ENCODE data around the gene ENPP3.

ENPP3 gene

DNA sequence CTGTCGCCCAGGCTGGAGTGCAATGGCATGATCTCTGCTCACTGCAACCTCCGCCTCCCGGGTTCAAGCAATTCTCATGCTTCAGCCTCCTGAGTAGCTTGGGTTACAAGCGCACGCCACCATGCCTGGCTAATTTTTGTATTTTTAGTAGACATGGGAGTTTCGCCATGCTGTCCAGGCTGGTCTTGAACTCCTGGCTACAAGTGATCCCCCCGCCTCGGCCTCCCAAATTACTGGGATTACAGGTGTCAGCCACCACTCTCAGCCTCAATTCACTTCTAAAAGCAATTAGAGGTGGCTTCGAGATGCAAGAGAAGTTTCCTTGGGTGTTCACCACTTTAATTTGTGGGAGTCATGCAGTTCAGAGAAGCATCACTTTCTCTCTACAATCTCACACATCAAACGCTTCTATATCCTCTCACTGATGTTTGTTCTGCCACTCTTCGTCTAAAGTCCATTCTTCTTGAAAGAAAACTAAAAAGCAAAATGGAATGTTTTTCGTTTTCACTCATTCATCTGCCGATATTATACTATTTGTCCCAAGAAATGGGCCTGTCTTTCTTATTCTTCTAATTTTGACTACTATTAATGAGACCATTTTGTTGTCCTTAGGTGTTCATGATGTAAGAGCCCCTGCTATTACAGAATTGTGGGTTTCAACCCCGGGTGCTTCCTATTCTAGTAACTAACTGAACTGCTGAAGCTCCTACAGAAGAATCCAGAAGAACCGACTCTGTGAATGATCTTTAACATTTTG, 132.5 kb downstream of the ENPP3 start:
- DNase-seq = no peak

DNA sequence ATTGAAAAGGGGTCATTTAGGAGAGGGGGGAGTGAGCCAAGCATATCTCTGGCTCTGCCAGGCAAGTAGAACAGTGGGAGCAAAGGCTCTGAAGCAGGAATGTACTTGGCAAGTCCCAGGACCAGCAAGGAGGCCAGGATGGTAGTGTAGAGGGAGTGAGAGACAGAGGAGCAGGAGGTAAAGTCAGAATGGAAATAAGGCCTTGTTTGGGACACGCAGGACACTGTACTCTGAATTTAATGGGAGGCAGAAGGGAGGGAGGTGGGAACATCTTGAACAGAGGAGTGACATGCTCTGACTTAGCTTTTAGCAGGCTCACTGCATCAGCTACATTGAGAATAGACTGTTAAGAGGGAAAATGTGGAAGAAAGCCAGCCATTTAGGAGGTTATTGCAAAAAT, 133.7 kb downstream of the ENPP3 start:
- no peak for DNase-seq

DNA sequence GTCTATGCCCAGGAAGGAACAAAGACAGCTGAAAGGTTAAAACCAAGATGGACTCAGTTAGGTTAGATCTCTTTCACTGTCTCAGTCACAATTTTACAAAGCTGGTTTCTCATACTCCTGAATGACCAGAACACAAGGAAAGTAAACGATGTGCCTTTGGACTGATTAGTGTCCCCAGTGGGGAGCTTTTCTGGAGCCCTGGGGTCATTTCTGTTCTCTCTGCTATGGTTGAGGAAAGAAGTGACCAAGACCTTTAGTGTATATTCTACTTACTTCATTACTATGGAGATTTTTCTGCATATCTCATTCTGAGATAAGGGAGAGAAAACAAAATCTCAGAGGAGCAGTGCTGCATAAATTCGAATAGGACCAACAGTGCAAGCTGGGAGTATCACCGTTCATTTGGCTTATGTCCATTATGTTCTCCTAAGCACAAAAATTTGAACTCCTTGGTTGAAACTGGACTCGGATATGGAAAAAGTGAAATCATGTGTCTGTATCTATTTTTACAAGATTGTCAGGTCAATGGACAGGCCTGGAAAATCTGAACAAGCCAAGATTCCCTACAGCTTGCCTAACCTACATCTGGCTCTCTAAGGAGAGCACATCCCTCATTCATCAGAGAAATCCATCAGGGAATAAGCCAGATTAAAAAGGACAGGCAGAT, 136.3 kb downstream of the ENPP3 start:
- no peak for DNase-seq

DNA sequence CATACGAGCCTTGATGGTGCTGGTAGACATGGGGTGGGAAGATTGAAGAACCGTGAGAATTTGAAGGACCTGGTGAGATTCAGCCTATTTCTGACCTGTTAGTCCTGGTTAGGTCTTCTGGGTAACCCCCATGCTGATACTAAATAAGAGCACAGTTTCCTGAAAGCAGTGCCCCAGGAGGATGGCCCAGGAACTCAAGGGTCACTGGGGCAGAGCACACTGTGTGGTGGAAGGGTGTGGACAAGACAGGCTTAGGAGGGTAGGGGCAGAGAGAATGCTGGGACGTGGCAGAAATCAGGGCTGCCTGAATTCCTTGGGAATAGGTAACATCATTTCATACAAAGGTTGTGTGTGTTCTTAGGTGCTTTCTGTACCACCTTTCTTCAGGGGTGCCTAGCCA, 138.8 kb downstream of the ENPP3 start:
- DNase-seq = no peak

DNA sequence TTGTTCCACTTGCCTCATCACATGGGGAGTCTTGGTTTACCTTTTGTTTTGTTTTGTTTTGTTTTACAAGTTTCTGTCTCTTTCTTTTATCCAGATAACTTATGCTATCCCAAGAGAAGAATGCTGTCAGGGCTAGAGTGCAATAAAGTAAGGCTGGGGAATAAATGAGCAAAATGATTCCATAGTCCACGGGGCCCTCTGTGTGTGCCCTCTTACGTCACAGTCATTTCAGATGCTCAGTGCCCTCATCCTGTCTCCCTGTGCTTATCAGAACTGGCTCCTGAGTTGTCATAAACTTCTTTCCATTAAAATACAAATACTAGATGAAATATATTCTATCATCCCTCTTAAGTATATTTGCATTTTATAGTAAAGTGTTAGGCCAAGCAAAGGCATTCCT, 139.9 kb downstream of the ENPP3 start:
- DNase-seq = no peak

DNA sequence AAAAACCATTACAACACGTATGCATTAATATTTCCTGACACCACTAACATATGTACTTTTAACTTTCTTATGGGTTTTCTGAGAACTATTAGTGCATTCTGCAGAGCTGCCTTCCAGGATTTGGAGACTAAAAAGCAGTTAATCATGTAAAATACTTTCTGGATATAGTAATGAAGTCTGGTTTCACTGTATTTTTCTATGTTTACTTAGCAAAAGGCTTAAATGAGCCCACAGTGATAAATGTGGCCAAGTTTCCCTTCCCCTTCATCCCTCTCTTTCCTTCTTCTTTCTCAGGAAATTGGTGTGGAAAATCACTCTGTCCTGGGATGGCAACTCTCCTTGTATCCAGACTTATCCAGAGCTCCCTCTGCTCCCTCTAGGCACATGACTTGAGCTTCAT, 141.1 kb downstream of the ENPP3 start:
- DNase-seq = no peak

DNA sequence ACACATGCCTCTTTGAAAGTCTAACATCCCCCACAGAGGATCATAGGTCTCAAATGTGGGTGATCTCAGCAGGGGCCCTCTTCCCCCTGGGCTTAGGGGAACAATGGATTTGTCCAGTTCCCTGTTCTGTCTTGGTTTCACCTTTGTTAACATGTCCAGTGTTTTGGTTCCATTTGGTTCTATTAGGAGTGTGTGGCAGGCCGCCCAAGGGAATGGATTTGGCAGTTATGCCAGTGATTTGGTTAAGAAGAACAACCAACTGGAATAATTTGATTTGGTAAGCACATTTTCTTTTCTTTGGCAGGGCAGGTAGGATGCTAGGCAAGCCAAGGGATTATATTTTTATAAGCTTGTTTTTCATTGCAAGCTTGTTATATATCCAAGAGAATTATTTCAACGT, 142.2 kb downstream of the ENPP3 start:
- no peak for DNase-seq

DNA sequence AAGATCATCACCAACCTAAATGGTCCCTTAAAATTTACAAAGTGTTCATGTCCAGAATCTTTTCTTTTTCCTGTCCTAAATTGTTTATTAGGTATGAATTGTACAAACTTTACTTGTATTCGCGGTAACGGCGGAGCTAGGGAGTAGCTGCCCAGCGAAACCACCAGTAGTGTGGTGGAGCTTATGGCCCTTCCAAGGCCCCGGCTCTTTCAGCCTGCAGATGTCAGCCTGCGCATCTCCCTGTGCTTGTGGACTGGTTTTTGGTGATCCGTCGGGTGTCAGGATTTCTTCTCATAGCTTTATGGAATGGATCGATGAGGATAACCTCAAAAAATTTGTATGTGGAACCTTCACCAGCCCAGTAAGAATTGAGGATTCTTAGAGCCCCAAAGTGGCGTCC, 143.5 kb downstream of the ENPP3 start:
- no peak for DNase-seq

DNA sequence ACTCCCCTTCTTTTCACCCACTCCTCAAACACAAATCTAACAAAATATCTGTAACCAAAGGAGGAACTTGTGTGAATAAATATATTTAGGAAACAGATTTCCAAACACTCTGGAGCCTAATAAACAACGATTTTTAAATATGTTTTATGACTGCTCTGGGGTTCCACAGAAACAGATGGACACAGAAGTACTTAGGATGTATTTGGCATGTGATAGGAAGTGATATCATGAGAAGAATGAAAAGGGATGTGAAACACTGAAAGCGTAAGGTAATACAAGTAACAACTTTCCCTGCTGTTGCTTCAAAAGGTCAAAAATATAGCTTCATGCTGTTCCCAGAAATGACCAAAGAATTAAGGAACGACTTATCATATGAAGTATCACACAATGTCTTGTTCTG, 144.6 kb downstream of the ENPP3 start:
- no peak for DNase-seq

DNA sequence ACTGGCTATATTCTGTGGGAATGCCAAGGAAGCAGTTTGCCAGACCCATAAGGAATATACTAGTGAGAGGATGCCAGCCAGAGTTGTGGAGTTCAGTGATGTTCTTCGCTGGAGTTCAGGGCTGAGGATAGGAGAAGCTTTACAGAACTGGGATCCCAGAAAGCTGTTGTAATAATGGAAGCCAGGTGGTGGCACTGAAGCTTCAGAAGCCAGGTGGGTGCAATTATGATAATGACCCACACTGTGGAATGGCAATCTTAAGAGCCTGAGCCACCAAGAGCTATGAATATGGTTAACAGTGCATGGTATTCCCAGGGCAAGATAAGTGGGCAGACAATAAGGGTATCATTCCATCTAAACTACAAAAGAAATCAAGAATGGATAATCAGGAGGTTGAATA, 145.7 kb downstream of the ENPP3 start:
- DNase-seq = peak in 1 of 2 experiments; percentile 28

DNA sequence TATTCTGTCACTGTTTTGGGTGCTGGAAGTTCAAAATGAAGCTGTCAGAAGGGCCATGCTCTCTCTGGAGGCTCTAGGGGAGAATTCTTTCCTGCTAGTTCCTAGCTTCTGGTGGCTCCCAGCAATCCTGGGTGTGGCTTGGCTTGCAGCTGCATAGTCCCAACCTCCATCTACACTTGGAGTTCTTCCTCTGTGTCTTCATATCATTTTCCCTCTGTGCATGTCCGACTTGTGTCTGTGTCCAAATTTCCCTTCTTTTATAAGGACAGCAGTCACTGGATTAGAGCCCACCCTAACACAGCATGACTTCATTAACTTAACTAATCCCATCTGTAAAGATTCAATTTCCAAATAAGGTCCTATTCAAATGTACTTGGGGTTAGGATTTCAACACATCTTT, 147.5 kb downstream of the ENPP3 start:
- DNase-seq = no peak

DNA sequence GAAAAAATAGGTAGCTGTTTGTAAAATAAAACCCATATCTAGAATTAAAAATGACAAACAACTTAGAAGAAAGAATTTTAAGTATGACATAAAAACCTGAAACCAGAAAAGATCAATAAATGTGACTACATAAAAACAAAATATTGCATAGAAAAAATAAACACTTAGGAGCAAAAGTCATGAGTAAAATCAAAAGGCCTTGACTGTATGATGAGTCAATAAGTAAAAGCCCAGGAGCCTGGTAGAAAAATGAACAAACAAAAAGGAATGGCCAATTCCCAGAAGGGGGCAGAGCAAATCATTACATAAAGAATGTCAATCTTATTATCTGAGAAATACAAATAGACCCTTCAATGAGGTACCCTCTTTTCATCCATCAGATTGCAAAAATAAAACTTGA, 150.0 kb downstream of the ENPP3 start:
- DNase-seq = no peak

DNA sequence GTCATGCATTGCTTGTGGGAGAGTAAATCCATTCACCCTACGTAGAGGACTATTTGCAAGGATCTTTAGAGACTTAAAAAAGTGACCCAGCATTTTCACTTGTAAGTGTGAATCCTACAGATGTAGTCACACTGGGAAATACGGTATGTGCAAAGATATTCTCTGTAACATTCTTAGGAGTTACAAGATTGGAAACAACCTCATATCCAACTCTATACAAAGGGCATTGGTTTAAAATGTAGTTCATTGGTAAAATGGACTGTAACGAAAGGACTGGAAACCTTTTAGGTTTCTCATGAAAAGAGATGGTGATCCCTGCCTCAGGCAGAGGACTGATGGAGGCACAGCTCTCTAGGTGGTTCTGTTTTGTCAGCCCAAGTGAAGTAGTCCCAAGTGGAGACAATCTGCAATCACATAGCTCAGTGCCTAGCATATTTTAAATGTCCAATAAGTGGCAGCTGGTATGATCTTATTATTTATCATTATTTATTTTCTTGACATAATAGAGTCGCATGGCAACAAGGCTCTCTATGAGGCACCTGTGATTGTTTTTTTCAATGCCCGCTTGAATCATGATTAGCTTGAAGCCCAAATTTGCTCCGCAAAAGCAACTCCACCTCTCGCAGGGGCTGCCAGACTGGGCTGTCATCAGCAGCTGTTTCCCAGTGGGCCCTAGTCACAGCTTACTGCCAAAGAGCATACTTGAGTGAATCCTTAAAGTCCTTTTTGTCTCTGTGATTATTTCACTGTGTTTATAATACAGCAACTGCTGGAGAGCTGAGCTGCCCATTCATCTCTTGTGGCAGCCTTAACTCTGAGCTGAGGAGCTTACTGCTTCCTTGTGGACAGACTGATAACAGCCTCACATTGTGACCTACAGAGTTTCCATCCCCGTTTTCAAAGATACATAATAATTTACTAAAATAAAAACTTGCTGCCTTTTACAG, 150.9 kb downstream of the ENPP3 start:
- peak in 1 of 2 experiments; percentile 6 for DNase-seq

DNA sequence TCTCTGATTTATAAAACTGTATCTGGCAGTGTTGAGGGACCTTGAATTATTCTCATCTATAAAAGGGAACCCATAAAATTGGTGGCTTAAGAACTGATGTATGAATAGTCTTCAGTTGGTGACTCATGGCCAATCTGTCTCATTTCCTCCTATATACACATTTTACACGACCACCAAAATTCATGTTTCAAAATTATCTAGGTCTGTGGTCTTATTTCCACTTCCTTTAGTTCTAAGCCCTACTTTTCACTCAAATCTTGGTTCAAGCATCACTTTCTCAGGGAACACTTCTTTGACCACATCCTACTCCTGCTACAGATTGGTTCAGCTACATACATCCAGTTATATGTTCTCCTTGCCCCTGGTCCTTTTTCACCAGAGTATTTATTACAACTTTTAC, 152.1 kb downstream of the ENPP3 start:
- no peak for DNase-seq

DNA sequence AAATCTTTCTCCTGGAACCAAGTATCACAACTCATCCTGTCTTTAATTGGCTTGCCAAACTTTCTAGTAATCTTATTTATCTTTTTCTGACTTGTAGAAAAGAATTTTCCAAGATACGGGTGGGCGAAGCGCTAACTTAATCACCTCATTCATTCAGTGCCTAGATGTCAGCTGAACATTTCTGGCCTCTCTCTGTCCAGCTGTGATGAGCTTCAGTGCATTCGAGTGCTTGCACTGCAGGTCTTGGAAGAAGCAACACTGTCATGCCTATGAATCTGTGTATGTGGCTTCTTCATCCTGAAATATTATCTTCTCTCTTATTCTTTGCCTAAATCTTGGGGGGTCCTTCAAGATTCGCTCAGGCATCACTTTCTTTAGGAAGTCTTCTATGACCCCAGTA, 154.4 kb downstream of the ENPP3 start:
- no peak for DNase-seq

DNA sequence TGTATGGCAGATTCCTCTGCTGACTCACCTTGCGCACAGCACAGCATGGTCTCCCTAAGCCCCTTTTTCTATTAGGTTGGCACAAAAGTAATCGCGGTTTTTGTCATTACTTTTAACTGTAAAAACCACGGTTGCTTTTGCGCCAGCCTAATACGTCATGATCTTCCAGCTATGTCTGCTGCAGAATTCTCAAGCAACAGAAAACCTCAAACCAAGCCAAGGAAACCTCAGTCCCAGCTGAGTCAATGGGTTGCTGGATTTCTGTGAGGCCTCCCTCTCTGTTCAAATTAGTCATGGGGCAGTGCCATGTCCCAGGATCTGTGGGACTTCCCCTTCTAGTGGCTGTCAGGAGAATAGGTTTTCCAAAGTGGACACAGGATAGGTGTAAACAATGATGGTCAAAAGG, 155.0 kb downstream of the ENPP3 start:
- no peak for DNase-seq

DNA sequence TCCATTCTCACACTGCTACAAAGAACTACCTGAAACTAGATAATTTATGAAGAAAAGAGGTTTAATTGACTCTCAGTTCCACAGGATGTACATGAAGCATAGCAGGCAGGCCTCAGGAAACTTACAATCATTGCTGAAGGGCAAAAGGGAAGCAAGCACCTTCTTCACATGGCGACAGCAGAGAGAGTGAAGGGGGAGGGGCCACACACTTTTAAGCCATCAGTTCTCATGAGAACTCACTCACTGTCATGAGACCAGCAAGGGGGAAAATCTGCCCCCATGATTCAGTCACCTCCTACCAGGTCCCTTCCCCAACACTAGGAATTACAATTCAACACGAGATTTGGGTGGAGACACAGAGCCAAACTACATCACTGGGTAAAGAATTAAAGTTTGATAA, 158.3 kb downstream of the ENPP3 start:
- no peak for DNase-seq

All from NCI-H2081 (cell line).